GM21390 (cell line): Measurements from ENCODE around the gene USP44.
"Not testable (repeated sequence)": the region's sequence is repeated elsewhere in the genome, so short reads cannot be mapped to it uniquely, and the experiment has no call there.

Experiments
- ATAC-seq: cut with Tn5 transposase; IDR thresholded peaks from one replicate; pipeline ENCODE4 v1.9.1; 2021; ENCODE audit not compliant: unreplicated experiment

USP44 gene

GRCh38 chr12:95551305-95551704 is at the start of gene USP44:
Gene USP44, minus strand, starts transcription at chr12:95551476. Its CDS starts 17,220 bp downstream, at chr12:95534256.
- ATAC-seq = no peak

GRCh38 chr12:95600567-95600966 is 49.3 kb upstream of the USP44 start:
- ATAC-seq = no peak

DNA sequence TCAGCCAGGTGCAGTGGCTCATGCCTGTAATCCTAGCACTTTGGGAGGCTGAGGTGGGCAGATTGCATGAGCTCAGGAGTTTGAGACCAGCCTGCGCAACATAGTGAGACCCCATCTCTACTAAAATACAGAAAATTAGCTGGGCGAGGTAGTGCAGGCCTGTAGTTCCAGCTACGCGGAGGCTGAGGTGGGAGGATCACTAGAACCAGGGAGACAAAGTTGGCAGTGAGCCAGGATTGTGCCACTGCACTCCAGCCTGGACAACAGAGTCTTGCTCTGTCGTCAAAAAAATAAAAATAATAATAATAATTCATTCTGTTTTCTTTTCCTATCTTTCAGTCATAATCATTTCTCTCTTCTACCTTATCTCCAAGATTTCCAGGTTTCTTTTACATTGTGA is 48.6 kb upstream of the USP44 start:
- no peak for ATAC-seq

- ATAC-seq = no peak
Measured at GRCh38 chr12:95594136-95594535, 42.9 kb upstream of the USP44 start.

- no peak for ATAC-seq
Measured at GRCh38 chr12:95593266-95593871, 42.1 kb upstream of the USP44 start.

DNA sequence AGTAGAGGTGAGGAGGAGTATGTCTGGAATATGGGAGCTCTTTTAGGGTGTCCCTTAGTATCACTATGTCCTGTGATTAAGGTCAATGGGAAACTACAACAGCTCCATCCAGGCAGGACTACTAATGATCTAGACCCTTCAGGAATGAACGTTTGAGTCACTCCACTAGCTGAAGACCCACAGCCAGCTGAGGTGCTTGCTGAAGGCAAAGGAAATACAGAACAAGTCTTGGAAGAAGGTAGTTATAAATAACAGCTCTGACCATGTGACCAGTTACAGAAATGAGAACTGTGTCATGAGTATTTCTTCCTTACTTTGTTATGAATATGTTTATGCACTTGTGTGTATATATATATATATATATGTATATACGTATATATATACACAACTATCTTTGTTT is 40.5 kb upstream of the USP44 start:
- no peak for ATAC-seq

- ATAC-seq = no peak
Measured at GRCh38 chr12:95590775-95591174, 39.5 kb upstream of the USP44 start.

GRCh38 chr12:95583933-95584332 is 32.7 kb upstream of the USP44 start:
- no peak for ATAC-seq

GRCh38 chr12:95582230-95583058 is 31.2 kb upstream of the USP44 start:
- no peak for ATAC-seq

- ATAC-seq = no peak
Measured at GRCh38 chr12:95577820-95578219, 26.5 kb upstream of the USP44 start.

- ATAC-seq = no peak
Measured at GRCh38 chr12:95574799-95575452, 23.6 kb upstream of the USP44 start.

DNA sequence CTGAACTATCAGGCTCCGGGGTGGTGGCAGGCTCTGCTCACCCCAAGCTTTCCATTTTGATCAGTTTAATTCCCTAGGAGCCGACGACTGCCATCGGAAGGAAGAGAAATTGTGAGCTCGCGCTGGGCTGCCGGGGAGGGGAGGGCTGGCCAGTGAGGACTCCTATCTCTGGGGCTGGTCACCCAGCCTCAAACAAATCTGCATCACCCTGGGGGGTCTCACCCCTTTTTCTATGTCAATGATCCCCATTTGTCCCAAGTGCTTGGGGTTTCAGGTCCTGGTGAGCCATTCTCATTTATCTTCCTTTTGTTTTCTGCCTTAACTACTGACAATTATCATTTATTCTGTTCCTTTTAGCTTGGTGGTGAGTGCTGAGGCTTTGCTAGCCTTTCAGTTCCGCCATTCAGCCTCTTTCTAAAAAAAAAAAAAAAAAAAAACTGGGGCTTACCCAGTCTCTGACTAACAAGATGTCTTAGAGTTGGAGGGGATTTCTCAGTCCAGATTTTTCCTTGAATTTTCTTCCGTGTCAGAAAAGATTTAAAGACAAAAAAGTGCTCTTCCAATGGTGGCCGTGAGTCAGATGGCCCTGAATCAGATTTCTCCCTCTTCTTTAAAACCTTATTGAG is 22.8 kb upstream of the USP44 start:
- no peak for ATAC-seq

DNA sequence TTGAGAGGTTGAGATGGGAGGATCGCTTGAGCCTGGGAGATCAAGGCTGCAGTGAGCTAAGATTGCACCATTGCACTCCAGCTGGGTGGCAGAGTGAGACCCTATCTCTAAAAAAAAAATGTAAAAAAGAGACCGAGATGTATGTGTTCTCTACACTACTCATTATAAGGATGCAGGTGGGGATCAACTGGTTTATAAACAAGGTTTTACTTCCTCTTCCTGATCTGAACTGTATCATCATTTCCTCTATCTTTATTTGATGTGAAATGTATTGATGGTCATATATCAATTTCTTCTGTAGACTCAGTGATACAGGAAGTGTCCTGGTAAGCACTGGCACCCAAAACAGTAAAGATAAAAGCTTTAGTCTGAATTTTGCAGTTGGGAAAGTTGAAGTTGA is 20.1 kb upstream of the USP44 start:
- no peak for ATAC-seq

GRCh38 chr12:95568045-95568444 is 16.8 kb upstream of the USP44 start:
- not testable (repeated sequence) for ATAC-seq

GRCh38 chr12:95557625-95558024 is 6.3 kb upstream of the USP44 start:
- ATAC-seq = no peak

- no peak for ATAC-seq
Measured at GRCh38 chr12:95554532-95555071, 3.3 kb upstream of the USP44 start.

GRCh38 chr12:95553197-95553943 is 2.1 kb upstream of the USP44 start:
- no peak for ATAC-seq

GRCh38 chr12:95551913-95552516 is 739 bp upstream of the USP44 start:
- ATAC-seq = no peak

GRCh38 chr12:95549392-95550084 is 1.7 kb downstream of the USP44 start:
- ATAC-seq = no peak
